ENCODE data around the gene RAB34.

DNA sequence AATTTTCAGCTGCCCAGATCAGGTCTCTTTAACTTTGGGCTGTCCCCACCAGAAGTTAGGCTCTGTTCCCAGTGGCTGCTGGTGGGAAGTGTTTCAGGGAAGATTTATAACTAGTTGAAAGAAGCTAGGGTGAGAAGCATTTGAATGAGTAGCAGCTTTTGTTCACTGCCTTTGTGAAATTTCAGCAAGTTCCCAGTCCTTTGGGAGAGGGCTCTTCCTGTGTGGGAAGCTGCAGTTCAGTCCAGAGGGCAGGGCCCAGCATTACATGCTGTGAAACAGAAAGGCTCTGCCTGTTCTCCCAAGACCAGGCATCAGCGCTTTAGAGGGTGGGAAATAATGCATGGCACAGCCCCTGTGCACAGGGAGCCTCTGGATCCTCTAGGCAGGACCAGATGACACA, 23.8 kb downstream of the RAB34 start:
- TF ChIP-seq, protein P1, sequence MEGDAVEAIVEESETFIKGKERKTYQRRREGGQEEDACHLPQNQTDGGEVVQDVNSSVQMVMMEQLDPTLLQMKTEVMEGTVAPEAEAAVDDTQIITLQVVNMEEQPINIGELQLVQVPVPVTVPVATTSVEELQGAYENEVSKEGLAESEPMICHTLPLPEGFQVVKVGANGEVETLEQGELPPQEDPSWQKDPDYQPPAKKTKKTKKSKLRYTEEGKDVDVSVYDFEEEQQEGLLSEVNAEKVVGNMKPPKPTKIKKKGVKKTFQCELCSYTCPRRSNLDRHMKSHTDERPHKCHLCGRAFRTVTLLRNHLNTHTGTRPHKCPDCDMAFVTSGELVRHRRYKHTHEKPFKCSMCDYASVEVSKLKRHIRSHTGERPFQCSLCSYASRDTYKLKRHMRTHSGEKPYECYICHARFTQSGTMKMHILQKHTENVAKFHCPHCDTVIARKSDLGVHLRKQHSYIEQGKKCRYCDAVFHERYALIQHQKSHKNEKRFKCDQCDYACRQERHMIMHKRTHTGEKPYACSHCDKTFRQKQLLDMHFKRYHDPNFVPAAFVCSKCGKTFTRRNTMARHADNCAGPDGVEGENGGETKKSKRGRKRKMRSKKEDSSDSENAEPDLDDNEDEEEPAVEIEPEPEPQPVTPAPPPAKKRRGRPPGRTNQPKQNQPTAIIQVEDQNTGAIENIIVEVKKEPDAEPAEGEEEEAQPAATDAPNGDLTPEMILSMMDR (IDR thresholded peaks at IDR 0.05), result no peak
- TF ChIP-seq EZH2 (IDR thresholded peaks at IDR 0.05; ENCODE audit: borderline replicate concordance, insufficient read depth, low read depth, low read length, poor library complexity, severe bottlenecking), result no peak
